Measurements from ENCODE around the gene VRK1.

VRK1 gene

DNA sequence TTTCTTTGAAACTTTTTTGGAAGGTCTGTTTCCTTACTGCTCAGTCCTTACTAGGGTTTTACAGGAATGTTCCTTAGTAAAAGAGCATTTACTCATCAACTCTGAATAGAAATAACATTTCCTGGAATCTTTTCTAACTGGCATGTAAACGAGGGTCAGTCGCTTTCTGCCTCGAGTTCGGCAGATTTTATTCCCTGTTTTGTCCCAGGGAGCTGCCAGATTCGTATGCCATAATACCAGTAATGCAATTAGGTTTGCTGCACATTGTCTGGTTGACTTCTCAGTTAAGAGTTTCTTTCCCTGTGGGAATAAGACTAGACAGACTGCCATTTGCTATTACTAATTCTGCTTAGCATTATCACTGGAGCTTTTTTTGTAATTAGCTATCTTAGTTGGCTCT lies 91.9 kb downstream of the VRK1 start:
- DNase-seq, result no peak

DNA sequence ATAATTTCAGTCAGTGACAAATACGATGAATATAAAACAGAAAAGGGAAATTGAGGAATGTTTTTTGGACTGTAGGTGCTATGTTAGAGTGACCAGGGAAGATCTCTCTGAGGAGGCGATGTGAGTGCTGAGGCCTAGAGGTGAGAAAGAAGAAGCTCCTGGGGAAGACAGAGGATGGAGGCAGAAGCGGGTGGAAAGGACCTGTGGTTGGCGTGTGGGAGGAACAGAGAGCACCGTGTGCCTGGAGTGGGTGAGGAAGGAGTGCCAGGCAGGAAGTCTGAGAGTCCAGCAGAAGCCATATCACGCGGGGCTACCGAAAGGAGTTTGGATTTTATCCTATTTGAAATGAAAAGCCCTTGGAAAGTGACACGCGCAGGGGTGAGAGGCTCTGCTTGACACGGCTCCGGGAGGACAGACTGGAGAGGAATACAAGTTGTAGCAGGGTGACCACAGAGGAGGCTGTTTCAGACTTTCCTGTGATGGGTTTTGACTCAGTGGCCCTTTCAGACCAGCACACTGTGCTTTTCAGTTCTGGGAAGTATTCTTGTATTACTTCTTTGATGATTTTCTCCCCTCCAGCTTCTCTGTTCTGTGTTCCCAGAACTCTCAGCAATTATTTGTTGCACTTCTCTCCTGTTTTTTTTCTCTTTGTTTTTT lies 96.9 kb downstream of the VRK1 start:
- no peak for DNase-seq

DNA sequence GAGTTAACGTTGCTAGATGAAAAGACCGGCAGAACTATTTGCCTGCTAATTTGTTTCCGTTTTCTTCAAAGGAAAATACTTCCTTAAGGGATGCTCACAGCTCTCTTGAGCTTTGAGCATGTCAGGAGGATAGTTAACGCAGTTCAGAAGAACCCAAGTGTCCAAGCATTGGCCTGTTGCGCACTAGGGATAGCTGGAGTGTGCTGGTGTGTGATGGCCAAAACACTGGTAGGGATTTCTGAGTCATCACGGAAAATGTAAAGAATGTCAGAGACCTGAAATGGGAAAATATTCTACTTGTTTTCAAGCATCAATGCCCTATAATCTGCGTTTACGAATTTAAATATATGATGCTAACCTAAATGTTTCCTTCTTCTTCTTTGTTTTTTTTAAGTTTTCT lies 97.8 kb downstream of the VRK1 start:
- DNase-seq, result no peak

DNA sequence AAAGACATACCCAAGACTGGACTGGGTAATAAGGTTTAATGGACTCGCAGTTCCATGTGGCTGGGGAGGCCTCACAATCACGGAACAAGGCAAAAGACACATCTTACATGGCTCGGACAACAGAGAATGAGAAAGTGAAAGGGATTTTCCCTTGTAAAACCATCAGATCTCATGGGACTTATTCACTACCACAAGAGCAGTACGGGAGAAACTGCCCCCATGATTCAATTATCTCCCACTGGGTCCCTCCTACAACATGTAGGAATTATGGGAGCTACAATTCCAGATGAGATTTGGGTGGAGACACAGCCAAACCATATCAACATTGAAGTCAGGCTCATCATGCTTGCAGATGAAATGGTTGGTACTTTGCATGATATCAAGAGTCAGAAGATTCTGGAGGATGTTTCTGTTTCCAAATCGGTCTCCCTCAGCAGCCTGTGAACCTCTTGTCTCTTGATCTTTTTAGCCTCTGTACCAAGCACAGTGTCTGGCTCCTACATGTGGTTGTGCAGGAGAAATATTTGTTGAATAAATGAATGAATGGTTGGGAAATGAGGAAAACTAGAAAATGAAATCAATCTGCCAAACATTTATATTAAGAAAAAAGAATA lies 98.6 kb downstream of the VRK1 start:
- DNase-seq, result no peak

DNA sequence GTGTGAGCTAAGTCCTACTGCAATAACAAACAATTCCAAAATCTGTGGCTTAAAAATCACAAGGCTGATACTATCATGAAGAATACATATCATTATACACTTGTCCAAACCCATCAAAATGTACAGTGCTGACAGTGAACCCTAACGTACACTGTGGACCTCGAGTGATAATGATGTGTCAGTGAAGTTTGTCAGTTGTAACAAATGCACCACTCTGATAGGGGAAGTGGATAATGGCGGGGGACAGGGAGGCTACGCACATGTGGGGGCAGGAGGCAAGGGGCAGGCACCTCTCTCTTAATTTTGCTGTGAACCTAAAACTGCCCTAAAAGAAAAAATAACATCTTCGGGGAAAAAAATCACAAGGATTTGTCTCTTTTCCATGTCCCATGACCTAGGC lies 100.0 kb downstream of the VRK1 start:
- no peak for DNase-seq

DNA sequence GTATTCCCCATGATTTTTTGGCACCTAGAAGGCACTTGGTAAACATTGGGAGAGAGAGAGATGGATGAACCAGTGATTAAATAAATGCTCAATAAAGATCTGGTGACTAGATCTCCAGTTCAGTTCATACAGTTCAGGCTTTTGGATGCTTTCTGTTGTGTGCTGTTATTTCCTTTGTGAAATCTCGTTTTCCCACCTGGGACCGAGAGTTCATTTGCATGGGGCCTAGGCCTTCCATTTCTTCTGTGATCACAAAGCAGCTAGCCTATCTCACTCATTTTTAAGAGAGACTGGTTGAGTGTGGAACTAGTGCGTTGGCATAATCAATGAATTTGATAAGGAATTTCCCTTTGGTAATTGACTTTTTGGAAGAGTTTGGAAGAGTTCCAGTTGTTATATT lies 104.0 kb downstream of the VRK1 start:
- DNase-seq, result no peak

DNA sequence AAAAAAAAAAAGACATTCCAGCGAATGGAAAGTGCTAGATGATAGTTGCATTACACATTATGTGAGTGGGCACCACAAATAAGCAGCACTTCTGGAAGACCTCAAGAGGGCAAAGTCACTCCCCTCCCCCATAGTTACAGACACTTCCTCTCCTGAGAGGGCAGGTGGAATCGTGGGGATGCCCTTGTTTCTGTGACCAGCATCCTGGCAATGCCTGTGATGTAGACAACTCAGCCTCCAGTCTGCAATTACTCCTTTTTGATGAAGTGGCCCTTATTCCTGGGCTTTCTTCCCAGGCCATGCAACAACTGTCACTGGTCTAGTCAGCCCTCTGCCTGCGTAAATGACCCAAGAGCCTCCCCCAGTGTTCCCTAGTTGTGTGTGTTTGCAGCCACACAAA lies 104.8 kb downstream of the VRK1 start:
- no peak for DNase-seq

DNA sequence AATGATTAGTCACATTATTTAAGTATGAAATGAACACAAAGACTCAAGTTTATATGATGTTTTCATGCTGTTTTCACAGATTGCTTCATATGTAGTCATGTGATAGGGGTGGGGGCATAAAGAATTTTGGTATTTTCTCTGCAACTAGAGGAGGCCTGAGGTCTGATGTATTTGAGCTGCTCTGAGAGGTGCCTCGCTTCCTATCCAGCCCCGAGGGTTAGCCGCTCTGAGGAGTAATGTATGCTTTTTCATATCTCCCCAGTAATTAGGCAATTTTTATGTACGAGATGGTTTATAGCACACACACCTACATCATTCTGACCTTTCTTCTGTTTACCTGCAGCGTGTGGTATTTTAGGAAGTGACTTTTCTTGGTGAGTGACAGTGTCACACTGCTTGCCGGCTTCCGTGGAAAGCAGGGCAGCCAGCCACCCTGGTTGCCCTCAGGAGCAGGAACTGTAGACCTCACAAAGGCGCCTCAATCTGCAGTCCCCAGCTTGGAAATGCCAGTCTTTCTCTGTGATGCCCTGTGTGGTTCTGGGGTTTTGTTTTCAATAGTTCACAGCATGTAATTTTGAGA lies 106.4 kb downstream of the VRK1 start:
- DNase-seq, result no peak

DNA sequence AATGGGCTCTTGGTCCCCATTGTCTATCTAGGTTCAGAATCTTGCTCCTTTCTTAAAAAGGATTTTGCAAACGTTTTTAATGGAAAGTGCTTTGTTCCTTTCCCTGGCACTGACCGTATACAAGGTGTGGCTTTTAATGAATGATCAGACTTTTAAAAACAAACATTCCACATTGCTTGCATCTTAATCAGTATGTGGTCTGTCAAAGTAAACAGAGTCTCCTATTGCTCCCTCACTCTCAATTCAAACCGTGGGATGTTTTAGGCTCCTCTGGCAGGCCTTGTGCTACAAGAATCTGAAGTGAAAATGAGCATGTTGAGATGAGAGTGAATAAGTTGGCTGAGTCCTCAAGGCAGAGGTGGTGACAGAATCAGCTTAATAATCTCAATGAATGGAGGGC lies 107.0 kb downstream of the VRK1 start:
- no peak for DNase-seq

DNA sequence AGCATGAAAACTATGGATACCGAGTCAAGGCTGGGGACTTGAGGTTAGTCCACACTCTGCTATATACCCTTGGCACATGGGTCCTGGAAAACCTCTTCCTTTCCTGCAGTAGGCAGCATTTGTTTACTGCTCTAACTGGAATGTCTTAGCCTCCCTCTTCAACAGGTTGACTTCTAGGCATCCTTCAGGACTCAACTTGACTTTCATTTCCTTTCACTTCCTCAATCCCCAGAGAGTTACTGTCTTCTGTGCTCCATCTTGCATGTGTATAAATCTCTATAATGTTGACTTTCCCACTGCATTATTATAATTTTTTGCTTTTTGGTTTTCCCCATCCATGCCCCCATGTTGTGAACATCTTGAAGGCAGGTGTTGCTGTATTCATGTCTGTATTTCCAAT lies 107.9 kb downstream of the VRK1 start:
- no peak for DNase-seq

DNA sequence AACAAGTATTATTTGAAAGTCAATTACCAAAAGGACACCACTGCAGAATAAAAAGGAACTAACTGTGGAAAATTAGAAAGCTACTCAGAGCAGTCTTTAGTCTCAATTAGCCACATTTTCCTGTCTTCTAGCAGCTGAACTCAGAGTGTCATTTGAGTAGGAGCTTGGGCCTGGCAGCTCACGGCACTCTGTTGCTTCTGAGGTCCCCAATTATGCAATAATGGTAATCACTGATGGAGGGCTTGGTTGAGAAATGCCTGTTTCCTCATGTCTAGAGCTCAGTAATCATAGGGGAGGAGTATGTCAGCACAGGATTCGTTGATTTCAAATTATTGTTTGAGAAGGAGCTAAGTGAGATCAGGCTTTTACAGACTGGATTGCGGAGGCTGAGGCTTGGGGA lies 108.6 kb downstream of the VRK1 start:
- DNase-seq, result no peak

DNA sequence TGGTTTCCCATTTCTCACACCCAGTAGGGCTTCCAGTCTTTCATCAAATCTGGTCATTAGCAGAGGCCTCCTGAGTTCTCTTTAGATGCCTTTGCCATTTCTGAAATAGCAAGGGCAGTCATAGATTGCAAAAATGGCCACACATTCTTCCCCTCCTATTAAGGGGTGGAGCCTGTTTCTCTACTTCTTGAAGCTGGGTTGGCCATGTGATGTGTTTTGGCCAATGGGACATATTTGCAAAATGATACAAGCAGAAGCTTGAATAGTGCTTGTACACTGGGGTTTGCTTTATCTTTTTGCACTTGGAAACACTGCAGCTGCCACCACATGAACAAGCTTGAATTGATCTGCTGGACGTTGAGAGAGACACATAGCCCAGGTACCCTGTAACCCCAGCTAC lies 109.3 kb downstream of the VRK1 start:
- DNase-seq, result no peak

DNA sequence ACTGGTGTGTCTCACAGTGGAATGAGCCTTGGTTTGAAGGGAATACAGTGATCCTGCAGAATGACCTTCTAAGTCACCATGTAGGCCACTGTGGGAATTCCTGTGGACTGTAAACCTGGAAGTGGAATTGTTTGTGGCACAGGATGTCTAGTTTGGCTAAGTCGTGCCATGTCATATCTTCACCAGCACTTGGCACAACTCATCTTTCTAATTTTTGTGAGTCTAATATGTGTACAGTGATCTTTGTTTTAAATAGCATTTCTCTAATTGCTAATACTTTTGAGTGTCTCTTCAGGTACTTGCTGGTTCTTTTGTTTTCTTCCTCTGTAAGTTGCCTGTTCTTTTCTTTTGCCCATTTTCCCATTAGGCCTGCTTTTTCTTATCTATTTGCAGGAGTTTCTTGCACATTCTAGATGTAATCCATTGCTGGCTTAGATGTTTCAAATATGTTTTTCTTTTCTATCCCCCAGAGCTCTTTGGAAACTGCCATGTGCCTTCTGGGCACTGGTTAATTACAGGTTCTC lies 112.7 kb downstream of the VRK1 start:
- DNase-seq, result no peak

DNA sequence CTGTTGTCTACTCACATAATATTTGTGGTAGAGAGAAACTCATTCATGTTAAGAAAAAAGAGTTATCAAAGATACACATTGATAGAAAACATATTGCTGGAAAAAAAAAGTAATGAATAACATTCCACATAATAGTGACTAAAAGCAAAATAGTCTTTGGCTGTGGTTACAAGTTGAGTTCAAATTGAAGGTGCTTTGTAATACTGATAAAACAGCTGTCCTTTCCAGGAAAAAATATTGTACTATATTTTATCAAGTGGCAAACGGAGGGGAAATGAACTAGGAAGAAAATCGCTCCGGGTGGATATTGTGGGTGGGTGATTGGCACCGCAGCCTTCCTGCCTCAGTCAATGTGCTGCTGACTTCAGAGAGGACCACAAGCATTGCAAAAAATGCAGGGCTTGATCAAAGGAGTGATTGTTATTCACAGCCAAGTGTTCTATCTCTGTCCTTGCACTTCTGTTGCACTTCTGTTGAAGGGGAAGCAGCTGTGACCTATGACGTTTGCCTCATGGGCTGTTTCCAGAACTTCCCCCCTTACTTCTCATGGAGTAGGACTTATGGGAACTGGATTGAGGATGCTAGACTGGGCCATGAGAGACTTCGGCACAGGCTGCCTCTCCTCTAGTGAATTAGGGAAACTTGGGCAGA lies 114.4 kb downstream of the VRK1 start:
- no peak for DNase-seq

DNA sequence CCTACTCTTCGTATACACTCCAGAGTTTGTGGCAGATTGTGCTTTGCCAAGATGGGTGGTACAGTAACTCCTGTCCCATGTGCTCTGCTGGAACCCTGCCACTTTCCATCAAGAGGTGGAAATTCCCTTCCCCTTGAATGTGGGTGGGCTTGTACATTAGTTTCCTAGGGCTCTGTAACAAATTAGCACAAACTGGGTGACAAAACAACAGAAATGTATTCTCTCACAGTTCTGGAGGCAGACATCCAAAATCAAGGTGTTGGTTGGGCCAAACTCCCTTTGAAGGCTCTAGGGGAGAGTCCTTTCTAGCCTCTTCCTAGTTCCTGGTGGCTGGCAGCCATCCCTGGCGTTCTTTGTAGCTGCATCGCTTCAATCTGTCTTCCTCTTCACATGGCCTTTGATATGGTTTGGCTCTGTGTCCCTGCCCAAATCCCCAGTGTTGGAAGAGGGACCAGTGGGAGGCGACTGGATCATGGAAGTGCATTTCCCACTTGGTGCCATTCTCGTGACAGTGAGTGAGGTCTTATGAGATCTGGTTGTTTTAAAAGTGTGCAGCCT lies 117.5 kb downstream of the VRK1 start:
- DNase-seq, result peak; percentile 98

DNA sequence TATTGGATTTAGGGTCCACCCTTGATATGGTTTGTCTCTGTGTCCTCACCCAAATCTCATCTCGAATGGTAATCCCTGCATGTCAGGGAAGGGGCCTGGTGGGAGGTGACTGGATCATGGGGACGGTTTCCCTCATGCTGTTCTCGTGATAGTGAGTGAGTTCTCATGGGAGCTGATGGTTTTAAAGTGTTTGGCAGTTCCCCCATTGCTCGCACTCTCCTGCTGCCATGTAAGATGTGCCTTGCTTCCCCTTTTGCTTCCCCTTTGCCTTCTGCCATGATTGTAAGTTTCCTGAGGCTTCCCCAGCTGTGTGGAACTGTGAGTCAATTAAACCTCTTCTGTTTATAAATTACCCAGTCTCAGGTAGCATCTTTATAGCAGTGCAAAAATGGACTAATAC lies 118.3 kb downstream of the VRK1 start:
- DNase-seq, result no peak

DNA sequence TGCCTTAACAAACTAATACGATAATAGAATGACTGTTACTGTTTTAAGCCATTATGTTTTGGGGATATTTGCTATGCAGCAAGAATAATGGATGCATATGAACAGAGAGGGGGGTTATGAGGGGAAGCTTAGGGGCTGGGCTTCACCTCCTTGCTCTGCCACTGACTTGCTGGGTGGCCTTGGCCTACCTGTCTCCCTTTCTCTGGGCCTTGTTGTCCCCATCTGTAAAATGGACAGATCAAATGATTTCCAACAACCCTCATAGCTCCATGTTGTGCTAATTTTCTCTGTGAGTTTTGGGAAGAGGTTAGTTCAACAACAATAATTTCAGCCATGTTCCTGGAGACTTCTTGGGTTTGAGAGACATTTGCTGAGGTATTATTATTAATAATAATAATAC lies 119.6 kb downstream of the VRK1 start:
- no peak for DNase-seq

DNA sequence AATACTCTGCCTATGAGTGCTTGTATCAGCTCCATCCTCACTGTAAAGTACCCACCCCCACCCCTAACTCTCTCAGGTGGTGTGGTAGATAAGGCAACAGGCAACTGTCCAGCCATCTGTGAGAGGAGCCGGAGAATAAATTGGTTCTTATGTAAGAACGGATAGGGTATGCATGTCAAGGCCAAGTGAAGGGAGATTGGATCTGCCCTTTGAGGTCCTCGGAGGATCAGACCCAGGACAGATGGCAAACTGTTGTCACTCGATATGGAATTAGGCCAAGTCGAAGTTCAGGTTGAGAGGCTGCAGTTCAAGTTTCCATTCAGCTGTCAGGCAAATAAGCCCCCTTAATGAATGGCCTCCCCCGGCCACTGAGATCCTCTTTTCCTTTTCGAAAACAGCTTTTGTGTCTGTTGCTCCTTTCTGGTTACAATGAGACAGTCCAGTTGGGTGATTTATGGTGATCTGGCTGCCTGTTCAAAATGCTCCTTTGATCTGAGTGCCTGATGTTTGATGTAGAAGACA lies 120.3 kb downstream of the VRK1 start:
- peak; percentile 81 for DNase-seq

DNA sequence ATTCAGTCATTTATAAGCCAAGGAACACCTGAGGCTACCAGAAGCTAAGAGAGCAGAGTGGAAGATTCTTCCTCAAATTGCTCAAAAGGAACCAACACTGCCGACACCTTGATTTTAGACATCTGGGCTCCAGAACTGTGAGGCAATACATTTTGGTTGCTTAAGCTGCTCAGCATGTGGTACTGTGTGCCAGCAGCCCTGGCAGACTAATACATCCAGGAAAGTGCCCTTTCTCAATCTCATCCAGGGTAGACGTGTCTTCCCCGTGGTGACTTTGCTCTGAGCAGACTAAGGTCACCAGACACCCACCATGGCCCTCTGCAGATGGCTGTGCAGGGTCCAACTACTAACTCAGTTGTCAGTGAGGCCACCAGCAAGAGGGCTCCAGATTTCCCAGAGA lies 122.8 kb downstream of the VRK1 start:
- no peak for DNase-seq

DNA sequence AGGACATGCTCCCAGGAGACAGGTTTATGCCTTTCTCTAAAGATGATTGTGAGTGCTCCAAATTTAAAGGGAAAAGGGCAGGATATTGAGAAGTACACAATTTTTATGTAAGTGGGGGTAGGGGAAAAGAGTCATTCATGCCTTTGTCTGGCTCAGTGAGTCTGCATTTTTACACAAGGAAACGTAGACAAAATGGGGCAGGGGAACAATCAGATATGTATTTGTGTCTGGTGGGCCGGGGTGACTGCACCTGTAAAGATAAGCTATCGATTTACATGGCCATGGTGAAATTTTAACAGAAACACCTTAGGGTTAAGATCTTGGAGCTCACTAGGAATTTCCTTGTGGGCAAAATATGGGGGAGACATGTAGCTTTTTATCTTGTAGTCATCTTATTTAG lies 123.6 kb downstream of the VRK1 start:
- DNase-seq, result no peak

DNA sequence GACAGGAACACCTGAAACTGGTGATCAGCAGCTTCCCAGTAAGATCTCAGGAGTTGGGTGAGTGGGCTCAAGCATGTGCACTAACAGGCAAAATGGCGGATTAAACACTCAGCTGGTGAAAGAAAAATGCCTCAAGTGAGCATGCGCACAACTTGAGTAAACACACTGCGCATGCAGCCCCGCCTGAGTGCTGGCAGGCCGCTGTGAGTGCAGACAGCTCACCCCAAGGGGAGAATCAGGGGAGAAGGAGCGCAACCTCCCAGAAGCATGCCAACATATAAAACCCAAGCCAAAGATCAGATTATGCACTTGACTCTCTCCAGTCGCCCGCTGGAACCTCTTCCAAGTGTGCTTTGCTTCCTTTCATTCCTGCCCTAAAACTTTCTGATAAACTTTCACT lies 125.8 kb downstream of the VRK1 start:
- DNase-seq, result no peak

DNA sequence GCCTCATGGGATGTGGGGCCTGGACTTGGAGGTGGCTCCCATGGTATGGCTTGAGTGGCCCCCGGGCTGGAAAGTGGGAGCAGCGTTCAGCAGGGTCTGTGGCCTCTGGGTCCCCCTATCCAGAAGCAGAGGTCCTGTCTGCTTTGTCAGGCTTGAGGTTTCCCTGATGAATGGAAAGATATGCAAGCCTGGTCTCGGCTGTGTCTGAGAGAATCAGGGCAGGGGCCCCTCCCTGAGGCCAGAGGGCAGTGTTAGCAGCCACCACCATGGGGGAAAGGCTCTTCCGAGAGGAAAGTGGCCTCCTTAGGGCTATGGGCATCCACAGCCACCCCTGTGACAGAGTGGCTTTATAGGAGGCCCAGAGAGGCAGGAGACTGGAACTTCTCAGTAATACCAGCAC lies 128.2 kb downstream of the VRK1 start:
- no peak for DNase-seq

DNA sequence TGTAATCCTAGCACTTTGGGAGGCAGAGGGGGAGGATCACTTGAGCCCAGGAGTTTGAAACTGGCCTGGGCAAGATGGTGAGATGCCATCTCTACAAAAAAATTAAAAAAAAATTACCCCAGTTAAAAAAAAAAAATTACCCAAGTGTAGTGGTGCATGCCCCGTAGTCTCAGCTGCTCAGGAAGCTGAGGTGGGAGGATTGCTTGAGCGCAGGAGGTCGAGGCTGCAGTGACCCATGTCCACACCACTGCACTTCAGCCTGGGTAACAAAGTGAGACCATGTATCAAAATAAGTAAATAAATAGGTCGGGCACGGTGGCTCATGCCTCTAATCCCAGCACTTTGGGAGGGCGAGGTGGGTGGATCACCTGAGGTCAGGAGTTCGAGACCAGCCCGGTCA lies 128.8 kb downstream of the VRK1 start:
- no peak for DNase-seq
